ENCODE results near the gene QKI.
"Not testable (repeated sequence)": the region's sequence is repeated elsewhere in the genome, so short reads cannot be mapped to it uniquely, and the experiment has no call there.

DNA sequence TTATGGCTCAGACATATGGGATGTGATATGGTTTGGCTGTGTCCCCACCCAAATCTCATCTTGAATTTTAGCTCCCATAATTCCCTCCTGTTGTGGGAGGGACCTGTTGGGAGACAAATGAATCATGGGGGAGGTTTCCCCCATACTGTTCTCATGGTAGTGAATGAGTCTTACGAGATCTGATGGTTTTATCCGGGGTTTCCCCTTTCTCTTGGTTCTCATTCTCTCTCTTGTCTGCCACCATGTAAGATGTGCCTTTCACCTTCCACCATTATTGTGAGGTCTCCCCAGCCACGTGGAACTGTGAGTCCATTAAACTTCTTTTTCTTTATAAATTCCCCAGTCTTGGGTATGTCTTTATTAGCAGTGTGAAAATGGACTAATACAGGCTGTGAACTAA is 31.1 kb upstream of the QKI start:
- not testable (repeated sequence) for TF ChIP-seq POLR2A (IDR thresholded peaks at IDR 0.05)
- TF ChIP-seq, protein P1, sequence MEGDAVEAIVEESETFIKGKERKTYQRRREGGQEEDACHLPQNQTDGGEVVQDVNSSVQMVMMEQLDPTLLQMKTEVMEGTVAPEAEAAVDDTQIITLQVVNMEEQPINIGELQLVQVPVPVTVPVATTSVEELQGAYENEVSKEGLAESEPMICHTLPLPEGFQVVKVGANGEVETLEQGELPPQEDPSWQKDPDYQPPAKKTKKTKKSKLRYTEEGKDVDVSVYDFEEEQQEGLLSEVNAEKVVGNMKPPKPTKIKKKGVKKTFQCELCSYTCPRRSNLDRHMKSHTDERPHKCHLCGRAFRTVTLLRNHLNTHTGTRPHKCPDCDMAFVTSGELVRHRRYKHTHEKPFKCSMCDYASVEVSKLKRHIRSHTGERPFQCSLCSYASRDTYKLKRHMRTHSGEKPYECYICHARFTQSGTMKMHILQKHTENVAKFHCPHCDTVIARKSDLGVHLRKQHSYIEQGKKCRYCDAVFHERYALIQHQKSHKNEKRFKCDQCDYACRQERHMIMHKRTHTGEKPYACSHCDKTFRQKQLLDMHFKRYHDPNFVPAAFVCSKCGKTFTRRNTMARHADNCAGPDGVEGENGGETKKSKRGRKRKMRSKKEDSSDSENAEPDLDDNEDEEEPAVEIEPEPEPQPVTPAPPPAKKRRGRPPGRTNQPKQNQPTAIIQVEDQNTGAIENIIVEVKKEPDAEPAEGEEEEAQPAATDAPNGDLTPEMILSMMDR (IDR thresholded peaks at IDR 0.05), result not testable (repeated sequence)

All from lower leg skin (tissue), 3 donors.